Measurements from ENCODE around the gene TPGS1. TPM values are rescaled to one million over a fixed set of nuclear protein-coding genes. Genes with fewer than 3 reads are reported as not detected.

The TPGS1 gene
- total RNA-seq, 2 donors from 2014 or later: 34.5 to 62.0 TPM

DNA sequence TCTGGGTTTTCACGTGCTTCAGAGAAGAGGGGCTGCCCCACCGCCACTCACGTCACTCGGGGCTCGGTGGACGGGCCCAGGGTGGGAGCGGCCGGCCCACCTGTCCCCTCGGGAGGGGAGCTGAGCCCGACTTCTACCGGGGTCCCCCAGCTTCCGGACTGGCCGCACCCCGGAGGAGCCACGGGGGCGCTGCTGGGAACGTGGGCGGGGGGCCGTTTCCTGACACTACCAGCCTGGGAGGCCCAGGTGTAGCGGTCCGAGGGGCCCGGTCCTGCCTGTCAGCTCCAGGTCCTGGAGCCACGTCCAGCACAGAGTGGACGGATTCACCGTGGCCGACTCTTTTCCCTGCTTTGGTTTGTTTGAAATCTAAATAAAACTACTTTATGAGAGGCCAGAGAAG lies 34.4 kb downstream of the TPGS1 start:
- Histone ChIP-seq H3K4me1 (no peaks in the 10 kb centered on the region), H3K36me3 (replicated peaks in 1 of 2; ENCODE audit: insufficient read depth in 1 of 2, low read depth in 2 of 2) (peaks cover 0 to 17% of the 10 kb centered on the region in 2 donors), H3K27ac (no peak overlapping the region), H3K27me3 (no peaks in the 10 kb centered on the region), H3K9me3 (no peaks in the 10 kb centered on the region), H3K4me3 (no peak overlapping the region)
- WGBS, 2 donors: 86 to 92% methylated on average over 14 to 26 of the region's 26 CpGs
- DNase-seq (no peak), ATAC-seq (no peak)
- no peak for TF ChIP-seq POLR2A (IDR thresholded peaks at IDR 0.05)
- TF ChIP-seq, protein P1, sequence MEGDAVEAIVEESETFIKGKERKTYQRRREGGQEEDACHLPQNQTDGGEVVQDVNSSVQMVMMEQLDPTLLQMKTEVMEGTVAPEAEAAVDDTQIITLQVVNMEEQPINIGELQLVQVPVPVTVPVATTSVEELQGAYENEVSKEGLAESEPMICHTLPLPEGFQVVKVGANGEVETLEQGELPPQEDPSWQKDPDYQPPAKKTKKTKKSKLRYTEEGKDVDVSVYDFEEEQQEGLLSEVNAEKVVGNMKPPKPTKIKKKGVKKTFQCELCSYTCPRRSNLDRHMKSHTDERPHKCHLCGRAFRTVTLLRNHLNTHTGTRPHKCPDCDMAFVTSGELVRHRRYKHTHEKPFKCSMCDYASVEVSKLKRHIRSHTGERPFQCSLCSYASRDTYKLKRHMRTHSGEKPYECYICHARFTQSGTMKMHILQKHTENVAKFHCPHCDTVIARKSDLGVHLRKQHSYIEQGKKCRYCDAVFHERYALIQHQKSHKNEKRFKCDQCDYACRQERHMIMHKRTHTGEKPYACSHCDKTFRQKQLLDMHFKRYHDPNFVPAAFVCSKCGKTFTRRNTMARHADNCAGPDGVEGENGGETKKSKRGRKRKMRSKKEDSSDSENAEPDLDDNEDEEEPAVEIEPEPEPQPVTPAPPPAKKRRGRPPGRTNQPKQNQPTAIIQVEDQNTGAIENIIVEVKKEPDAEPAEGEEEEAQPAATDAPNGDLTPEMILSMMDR (IDR thresholded peaks at IDR 0.05): no peak
- intact Hi-C loops (cut with DNase I): no loop called here

DNA sequence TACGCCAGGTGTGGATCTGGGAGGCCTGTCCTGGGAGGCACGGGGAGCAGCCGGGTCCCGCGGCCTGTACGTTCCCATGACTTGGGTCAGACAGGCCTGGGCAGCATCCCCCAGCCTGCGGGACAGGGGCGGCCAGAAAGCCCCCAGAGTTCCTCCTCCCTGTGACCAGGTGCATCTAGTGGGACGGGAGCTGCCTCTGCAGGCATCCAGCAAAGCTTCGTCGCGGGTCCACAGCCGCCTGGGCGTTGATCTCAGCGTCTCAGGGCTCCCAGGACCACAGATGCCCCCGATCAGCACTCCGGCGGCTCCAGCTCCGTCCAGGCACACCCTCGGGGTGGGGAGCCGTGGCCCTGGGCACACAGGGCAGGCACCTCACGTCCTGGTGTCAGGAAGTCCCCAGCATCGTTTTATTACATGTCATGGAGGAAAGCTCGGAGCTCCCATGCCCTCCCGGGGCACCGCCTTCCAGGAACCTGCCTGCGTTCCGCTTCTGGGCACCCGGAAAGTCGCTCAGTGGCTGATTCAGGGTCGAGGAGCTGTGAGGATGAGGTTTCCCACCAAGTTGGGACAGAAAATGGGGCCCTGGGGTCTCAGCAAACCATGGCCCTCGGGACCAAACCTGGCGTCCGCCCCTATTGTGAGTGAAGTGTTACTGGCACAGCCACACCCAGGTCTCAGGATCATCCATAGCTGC lies 35.0 kb downstream of the TPGS1 start:
- Histone ChIP-seq H3K4me3 (no peak overlapping the region), H3K36me3 (replicated peaks in 1 of 2; ENCODE audit: insufficient read depth in 1 of 2, low read depth in 2 of 2) (peaks cover 0 to 13% of the 10 kb centered on the region in 2 donors), H3K27ac (no peak overlapping the region), H3K9me3 (no peaks in the 10 kb centered on the region), H3K4me1 (no peaks in the 10 kb centered on the region), H3K27me3 (no peaks in the 10 kb centered on the region)
- 86 to 93% methylated on average over 3 to 33 of the region's 34 CpGs for WGBS, 2 donors
- no peak for ATAC-seq
- intact Hi-C loops (cut with DNase I): no loop called here
- DNase-seq: no peak
- TF ChIP-seq, protein P1 (IDR thresholded peaks at IDR 0.05): no peak
- no peak for TF ChIP-seq POLR2A (IDR thresholded peaks at IDR 0.05)

DNA sequence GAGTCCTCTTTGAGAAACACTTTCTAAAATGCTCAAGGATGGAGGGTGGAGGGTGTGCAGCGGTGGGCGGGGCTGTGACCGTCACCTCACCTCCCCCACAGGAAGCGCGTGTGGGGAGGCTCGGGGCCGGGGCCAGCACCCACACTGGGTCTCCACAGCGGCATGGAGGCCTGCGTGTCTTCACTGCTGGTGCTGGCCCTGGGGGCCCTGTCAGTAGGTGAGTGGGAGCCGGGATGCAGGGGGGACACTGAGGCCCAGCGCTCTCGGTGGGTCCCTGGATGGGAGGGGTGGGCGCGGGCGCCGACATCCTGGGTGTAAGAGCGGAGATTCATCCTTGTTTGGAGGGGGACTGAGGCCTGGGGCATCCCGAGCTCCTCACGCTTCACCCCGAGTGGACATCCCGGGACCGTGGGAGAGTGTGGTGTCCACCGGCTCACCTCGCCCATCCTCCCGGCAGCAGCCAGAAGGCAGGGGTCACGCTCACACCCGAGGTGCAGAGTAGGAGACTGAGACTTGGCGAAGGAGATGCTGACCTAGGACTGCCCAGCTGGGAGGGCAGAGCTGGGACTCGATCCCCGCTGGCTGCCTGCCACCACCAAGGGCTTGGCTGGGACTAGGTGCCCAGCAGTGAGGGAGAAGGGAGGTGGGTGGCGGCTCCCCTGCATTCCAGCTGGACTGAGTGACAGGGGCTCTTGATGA lies 36.8 kb downstream of the TPGS1 start, which contains the start of gene GZMM:
GZMM (plus strand) TSS at position 144 of the 699 bp plus-strand sequence; CDS start at position 163, 19 bp downstream.
- peak in 1 of 3 donors; percentile 6 for TF ChIP-seq POLR2A (IDR thresholded peaks at IDR 0.05)
- TF ChIP-seq, protein P1 (IDR thresholded peaks at IDR 0.05): no peak
- no peak within 1 kb of the TSS for H3K27ac ChIP-seq
- DNase-seq: no peak

GRCh38 chr19:547117-547516 lies 39.8 kb downstream of the TPGS1 start:
- TF ChIP-seq, protein P1 (IDR thresholded peaks at IDR 0.05): no peak
- TF ChIP-seq POLR2A (IDR thresholded peaks at IDR 0.05): no peak
- DNase-seq: no peak
- WGBS, 2 donors: 54 to 65% methylated on average over 3 to 7 of the region's 15 CpGs
- Histone ChIP-seq H3K27me3 (peaks cover 0 to 4% of the 10 kb centered on the region in 2 donors), H3K4me1 (peaks cover 3% of the 10 kb centered on the region), H3K36me3 (replicated peaks in 1 of 2; ENCODE audit: insufficient read depth in 1 of 2, low read depth in 2 of 2) (no peaks in the 10 kb centered on the region), H3K4me3 (no peak overlapping the region), H3K9me3 (no peaks in the 10 kb centered on the region), H3K27ac (no peak overlapping the region)
- ATAC-seq: no peak
- intact Hi-C loops (cut with DNase I): no loop called here

More for the DNA sequence above, 36.8 kb downstream of the TPGS1 start, which contains the start of gene GZMM:
- intact Hi-C loops (cut with DNase I): no loop called here
- no peaks in the 10 kb centered on the region for H3K9me3 ChIP-seq
- no peak for ATAC-seq
- 46 to 56% methylated on average over 5 to 29 of the region's 31 CpGs for WGBS, 2 donors
- peaks cover 0 to 3% of the 10 kb centered on the region in 2 donors for H3K36me3 ChIP-seq (replicated peaks in 1 of 2; ENCODE audit: insufficient read depth in 1 of 2, low read depth in 2 of 2)
- H3K4me3 ChIP-seq: no peak within 1 kb of the TSS
- H3K27me3 ChIP-seq: no peaks in the 10 kb centered on the region
- no peaks in the 10 kb centered on the region for H3K4me1 ChIP-seq

Data from body of pancreas (tissue), 4 donors.